HG03066 (cell line): ENCODE measurements around the gene KANK2.

Experiments
- ATAC-seq: cut with Tn5 transposase; IDR thresholded peaks from one replicate; pipeline ENCODE4 v1.9.1; 2021; ENCODE audit warnings: low read depth; ENCODE audit not compliant: unreplicated experiment

KANK2 gene

DNA sequence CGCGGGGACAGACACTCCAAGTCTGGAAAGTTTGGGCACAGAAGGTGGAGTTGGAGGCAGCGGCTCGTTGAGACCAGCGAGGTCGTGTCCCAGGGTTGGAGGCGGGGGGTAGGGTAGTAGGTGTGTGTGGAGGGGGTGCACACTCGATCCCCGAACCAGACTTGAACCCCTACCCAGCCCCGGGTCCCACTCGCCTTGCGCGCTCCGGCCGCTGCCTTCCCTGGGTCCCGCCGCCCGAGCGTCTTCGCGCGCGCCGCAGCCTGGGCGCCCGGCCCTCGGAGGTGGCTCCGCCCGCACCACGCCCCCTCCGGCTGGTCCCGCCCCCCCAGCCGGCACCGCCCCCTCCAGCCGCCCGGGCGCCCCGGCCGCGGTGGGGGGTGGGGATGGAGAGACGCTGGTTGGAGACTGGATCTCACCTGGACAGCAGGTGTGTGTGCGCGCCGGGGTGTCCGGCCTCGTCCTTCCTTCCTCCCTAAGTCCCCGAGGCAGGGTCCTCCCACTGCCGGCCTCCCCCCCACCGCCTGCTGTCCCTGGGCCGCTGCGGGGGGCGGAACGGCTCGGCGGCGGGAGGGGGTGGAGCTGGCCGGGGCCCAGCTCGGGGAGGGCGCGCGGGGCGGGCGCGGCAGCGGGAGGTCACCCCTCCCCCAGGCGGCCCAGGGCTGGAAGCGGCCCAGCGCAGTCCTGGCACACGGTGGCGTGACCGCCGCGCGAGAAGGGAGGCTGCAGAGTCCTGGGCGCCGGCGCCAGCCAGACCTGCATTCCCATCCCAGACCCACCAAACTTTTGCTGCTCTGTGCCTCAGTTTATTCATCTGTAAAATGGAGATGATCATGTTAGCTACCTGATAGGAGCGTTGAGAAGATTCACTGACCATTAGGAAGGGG is at the start of gene KANK2:
TSS of gene KANK2 (minus strand) at position 255 of the 884 bp plus-strand sequence. CDS start 3,034 bp downstream, outside the sequence.
- peak; percentile 56 for ATAC-seq

DNA sequence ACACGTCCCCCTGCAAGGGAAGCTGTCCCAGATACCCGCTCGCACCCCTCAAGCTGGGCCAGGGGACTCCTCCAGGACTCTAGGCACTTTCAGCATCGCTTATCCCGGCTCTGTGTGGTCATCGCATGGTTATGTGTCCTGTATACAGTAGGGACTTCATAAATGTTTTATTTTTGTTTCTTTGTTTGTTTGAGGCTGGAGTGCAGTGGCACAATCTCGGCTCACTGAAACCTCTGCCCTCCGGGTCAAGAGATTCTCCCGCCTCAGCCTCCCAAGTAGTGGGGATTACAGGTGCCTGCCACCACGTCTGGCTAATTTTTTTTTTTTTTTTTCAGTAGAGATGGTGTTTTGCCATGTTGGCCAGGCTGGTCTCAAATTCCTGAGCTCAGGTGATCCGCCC is 49.6 kb upstream of the KANK2 start:
- ATAC-seq, result no peak

DNA sequence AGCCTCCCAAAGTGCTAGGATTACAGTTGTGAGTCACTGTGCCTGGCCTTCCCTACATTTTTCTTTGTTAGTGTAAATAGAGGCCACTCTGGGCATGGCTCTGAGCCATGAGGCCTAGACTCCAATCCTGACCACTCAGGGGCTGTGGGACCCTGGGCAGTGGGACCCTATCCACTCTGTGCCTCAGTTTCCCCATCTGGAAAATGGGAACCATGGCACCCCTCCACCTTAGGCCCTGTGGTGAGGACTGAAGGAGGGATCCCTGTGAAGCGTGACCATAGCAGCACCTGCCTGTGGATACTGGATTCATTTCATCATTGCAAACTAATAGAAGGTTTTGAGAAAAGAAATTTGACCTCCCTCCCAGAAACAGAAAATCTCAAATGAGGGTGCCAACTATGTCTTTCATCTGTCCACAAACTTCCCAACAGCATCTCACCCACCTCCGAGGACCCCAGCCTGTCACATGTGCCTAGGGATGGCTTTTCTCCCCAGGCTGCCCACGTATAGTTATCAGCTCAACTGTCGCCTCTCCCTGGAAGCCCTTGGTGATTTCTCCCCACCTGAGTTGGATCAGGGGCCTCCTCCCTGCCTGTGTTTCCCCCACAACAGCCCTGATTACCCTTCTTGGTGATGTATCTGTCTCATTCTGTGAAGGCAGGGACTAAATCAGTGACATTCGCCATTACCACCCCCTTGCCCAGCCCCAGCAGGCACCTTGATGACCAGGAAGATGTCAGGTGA is 47.7 kb upstream of the KANK2 start:
- no peak for ATAC-seq

- no peak for ATAC-seq
These were observed 46.4 kb upstream of the KANK2 start for GRCh38 chr19:11243798-11244169.

DNA sequence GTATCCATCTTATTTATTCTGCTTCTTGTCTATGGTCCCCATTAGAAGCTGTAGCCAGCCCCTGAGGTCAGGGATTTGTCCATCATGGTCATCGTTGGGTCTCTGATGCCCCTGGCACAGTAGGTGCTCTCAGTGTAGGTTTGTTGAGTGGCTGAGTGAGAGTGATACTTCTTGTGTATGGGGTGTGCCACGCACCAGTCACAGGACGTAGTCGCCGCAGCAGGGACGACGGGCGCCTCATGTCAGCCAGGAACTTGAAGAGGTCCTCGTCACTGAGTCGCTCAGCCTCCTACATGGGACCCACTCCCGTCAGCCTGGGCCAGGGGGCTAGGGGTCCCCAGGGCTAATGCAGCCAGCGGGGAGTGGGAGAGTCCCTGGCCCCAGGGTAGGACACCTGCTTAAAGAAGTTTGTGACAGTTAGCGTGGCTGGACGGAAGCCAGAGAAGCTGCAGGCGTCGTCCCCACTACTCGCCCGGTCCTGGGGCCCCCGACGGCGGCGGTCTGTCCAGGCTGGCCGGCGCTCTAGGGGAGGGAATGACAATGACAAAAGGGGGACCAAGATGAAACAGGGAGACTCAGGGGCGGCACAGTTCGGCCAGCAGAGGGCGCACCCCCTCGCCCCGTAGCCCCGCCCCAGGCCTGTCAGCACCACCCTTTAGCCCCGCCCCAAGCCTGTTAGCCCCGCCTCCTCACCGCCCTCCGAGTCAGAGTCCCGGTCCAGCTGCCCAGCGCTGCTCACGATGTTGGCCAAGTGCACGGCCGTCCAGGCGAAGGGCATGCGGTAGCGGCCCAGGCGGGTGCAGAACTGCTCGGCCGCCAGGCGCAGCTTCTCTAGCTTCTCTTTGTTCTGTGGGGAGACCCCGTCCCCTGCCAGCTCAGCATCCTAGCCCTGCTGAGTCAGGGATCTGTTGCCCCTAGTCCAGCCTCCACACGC is 45.8 kb upstream of the KANK2 start:
- no peak for ATAC-seq

DNA sequence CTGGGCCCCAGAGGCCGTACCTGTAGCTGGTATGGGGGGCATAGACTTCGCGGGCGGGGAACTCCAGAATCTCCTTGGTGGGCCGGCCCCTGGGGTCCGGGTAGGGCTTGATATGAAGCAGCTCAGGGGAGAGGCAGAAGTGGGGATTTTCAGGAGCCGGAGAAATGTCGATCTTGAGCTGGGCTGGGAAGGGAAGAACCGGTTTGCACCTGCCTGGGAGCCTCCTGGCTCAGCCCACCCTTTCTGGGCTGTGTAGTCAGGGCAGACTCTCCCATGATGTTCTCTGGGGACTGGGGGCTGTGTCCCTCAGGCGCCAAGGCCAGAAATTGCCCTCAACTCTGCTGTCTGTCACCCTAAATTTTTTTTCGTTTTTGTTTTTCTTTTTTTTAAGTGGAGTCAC is 44.7 kb upstream of the KANK2 start:
- ATAC-seq, result no peak

GRCh38 chr19:11240008-11240444 is 42.7 kb upstream of the KANK2 start:
- ATAC-seq, result no peak

DNA sequence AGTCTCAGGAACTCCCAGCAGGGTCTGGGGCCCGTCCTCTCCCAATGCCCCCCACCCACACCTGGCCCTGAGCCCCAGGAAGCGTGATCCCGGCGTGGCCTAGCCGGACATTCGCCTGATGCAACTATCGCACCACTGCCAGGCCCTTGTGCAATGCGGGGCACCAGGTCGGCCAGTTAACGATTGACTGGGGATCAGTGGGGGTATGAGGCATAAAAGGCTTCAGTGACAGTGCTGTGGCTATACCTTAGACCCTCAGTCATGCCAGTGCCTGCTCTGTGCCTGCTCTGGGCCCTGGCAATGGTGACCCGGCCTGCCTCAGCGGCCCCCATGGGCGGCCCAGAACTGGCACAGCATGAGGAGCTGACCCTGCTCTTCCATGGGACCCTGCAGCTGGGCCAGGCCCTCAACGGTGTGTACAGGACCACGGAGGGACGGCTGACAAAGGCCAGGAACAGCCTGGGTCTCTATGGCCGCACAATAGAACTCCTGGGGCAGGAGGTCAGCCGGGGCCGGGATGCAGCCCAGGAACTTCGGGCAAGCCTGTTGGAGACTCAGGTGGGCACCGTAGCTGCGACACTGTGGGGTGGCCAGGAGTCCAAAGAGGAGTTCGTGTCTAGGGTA is 42.1 kb upstream of the KANK2 start, which contains the start of gene ANGPTL8:
TSS of gene ANGPTL8 (plus strand) at position 243 of the 624 bp plus-strand sequence. CDS start at position 262, 19 bp downstream.
- ATAC-seq, result no peak

- ATAC-seq, result no peak
These were observed 41.5 kb upstream of the KANK2 start for GRCh38 chr19:11238781-11239376.

DNA sequence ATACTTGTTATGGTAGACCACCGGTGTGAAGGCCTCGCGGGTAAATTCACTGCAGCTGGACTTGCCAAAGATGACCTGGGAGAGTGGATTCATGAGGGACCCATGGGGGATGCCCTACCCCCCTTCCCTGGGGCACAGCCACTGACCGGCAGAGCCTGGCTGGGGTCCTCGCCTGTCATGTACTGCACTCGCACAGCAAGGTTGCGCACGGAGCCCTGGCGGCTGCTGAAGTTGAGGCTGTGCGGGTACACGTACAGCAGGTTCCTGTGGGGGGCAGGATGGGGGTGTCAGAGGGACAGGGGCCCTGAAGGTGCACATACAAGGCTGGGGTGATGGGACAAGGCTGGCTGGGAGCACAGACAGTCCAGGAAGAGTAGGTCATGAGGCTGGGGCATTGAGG is 40.7 kb upstream of the KANK2 start:
- no peak for ATAC-seq

DNA sequence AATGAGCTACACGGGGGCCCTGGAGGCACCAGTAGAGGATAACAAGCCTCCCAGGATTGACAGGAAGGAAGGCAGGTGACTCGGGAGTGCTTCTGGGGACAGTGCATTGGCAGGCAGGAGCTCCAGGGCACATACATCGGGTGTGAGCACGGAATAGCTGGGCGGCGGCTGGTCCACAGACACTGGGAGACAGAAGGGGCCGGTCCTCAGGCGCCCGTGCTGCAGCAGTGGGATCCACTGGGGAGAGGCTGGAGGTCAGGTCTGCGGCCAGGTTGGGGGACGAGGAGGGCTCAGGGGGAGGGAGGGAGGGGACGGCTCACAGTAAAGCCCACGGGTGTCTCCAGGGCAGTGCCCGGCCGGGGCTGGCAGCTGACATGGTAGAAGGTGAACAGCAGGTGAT is 40.0 kb upstream of the KANK2 start:
- no peak for ATAC-seq

GRCh38 chr19:11236324-11237301 is 39.3 kb upstream of the KANK2 start:
- no peak for ATAC-seq

DNA sequence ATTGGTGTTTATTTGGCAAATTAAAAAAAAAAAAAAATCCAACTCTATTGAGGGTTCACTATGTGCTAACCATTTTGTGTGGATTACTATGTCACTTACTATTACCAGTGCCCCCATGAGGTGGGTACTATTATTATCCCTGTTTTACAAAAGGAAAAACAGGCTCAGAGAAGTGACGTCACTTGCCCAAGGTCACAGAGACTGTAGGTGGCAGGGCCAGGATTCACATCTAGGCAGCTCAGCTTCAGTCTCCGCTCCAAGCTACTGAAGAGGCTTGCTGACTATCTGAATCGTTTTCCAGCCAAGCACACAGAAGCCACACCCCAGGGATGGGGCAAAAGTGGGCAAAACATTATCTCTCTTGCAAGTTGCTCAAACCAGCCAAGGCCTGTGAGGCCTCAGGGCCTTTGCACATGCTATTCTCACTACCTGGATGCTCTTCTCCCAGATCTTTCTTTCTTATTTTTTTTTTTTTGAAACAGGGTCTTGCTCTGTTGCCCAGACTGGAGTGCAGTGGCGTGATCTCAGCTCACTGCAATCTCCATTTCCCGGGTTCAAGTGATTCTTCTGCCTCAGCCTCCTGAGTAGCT is 37.2 kb upstream of the KANK2 start:
- no peak for ATAC-seq

- no peak for ATAC-seq
These were observed 35.7 kb upstream of the KANK2 start for GRCh38 chr19:11233073-11233472.

- ATAC-seq, result no peak
These were observed 35.2 kb upstream of the KANK2 start for GRCh38 chr19:11232555-11232954.

DNA sequence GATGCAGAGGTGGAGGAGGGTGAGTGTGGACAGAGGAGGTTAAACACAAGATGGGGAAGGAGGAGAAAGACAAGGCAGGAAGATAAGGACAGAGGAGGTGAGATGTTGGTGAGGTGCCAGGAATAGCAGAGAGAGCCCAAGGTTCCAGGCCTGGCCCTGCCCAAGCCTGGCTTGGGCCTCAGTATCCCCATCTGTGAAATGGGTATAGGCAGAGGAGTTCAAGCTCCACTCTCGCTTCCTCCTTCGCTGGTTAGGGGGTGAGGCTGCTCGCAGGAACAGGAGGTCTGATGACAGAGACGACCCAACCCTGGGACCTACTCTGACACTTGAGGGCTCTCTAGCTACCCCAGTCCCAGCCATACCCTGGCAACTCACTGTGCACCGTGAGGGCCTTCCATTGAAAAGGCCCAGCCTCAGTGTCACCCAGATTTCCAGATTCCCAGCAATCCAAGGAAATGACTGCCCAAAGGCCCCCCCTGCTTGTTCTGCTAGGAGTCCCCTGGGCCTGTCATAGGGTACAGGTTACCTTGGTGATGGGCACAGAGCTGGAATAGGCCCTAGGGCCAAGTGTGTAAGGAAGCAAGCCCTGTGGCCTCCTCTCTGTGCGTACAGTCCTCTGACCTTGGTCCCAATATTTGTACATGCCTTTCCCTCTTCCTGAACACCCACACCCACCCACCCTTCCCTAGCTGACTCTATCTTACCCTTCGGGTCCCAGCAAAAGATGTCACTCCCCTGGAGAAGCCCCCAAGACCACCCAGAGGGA is 33.5 kb upstream of the KANK2 start:
- ATAC-seq, result no peak

DNA sequence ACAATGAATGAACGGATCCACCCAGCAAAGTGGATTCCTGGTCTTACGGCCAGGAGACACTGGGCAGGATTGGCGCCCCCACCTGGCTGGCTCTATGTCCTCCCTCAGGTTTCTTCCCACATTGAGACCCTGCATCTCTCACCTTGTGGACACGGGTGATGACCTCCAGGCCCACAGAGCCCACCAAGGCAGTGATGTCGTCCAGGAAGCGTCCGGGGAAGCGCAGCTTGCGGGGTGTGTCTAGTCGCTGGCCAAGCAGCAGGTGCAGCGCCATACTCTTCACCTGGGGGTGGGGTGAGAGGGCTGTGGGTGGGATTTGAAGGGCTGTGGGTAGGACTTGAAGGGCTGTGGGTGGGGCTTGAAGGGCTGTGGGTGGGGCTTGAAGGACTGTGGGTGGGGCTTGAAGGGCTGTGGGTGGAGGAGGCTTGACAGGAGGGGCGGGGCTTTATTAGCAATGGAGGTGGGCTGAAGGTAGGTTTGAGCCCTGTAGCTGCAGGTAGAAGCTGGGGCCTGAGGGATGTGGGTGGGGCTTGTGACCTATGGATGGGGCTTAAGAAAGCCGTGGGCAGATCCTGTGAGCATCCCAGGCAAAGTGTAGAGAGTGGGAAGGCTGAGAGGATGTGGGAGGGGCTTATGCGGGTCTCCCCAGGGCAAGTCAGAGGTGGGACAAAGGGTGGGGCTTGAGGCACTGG is 30.0 kb upstream of the KANK2 start:
- no peak for ATAC-seq
